GM19452 (cell line): ENCODE data around the gene FAM117A.
A peak's percentile ranks its signal among the peaks of the same experiment; 100 is the strongest.
"Not testable (repeated sequence)": the region's sequence is repeated elsewhere in the genome, so short reads cannot be mapped to it uniquely, and the experiment has no call there.

Experiments used
- ATAC-seq: cut with Tn5 transposase; IDR thresholded peaks from one replicate; pipeline ENCODE4 v1.9.1; 2021; ENCODE audit not compliant: unreplicated experiment

The FAM117A gene

DNA sequence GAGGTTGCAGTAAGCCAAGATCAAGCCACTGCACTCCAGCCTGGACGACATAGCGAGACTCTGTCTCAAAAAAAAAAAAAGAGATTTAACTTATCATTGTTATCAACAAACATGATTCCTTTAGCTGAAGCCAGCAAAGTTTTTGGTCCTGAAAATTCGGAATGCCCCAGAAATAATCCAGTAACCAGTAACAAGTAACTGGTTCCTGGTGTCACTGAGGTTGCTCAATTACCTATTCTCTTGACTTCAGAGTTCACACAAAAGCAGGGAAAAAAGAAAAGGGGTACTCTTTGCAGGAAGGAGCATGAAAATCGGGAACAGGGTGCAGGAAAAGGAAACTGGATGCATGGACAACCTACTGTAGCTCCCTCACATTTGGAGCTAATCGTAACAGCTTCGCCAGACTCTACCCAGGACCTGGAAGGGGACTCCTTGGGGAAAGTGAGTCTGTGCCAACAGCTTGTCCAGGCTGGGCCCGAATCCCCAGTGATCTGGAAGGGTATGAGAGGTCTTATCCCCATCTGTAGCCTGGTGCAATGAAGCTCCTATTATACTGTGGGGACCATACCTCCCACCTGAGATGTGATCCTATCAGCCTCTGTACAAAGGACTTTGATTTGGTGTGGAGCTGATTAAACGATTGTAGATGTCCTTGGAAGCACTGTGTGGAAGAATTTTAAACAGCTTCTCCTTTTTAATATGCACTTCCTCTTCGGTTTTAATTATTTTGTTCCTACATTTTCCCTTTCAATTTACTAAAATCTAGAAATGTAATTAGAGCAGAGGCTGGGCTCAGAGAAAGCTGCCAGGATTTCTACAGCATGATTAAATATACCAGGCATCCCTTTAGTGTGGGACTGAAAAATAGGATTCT is 82.6 kb downstream of the FAM117A start:
- ATAC-seq: no peak

DNA sequence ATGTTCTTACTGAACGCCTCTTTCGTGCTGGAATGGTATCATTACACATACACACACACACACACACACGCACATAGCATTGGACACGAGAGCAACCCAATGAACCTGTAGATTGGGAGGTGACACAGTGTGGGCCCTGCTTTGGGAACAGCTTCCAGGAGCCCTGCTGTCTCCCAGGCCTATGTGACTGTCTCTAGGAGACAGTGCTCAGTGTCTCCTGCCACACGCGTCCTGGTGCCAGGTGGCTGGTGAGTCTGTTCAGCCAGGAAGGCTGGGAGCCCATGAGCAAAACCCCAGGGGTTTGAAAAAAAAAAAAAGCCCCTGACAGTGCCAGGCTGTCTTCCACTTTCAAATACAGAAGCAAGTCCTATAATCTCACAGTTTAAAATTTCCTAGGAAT is 83.6 kb downstream of the FAM117A start:
- ATAC-seq: no peak

GRCh38 chr17:49677933-49678847 is 85.7 kb downstream of the FAM117A start, which contains the start of gene SPOP:
SPOP (minus strand) TSS chr17:49678097; CDS start chr17:49622810, 55,287 bp downstream.
- peak; percentile 68 for ATAC-seq

- peak; percentile 53 for ATAC-seq
Measured at GRCh38 chr17:49677134-49677932, 86.6 kb downstream of the FAM117A start.

DNA sequence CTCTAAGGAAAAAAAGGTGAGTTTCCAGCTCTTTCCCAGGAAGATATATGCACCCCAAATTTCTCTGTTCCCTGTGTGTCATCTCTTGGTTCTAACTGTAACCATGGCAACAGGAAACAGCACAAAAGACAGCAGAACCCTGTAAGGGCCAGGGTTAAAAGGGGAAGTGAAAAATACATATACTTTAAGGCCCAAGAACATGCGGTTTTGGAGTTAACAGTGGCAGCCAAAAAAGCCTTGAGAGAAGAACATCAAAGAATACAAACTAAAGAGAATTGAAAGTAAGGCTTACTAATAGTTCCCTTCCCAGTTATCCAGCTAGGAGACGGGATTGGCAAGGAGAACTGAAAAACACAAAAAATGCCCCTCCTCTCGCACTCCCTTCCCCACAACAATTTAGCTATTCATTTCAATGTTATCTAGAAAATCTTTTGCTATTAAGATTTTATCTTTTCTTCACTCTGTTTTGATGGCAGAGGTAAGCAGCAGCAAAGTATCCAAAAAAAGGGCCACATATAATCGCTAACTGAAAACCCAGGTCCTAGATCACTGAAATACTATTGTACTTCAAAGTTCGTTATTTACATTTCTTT is 87.6 kb downstream of the FAM117A start:
- peak; percentile 57 for ATAC-seq

DNA sequence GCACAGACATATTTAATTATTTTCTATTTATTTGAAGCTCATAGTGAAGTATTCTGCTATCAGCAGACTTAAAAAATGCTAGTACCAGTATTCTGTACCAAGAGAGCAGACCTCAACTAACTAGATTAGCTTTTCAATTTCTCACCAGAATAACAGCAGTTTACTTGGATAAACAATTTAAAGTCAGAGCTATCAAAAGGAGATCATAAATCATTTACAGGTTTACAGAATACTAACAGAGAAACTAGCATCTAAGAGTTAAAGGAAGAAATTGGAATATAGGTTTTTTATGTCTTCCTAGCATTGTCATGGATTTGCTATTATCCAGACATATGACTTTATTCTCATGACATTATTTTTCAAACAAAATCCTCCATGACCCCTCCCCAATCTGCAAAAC is 89.4 kb downstream of the FAM117A start:
- ATAC-seq: no peak

DNA sequence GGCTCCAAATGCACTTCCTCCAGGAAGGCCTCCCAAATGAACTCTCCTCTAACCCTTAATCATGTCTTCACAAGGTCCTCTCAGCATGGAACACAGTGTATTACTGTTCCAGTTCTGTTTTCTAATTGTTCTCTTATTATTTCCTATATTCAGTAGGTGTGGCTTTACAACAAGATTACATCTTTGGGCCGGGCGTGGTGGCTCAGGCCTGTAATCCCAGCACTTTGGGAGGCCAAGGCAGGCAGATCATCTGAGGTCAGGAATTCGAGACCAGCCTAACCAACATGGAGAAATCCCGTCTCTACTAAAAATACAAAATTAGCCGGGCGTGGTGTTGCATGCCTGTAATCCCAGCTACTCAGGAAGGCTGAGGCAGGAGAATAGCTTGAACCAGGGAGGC is 90.3 kb downstream of the FAM117A start:
- ATAC-seq: not testable (repeated sequence)

- ATAC-seq: no peak
Measured at GRCh38 chr17:49670641-49671040, 93.3 kb downstream of the FAM117A start.

GRCh38 chr17:49670002-49670401 is 93.9 kb downstream of the FAM117A start:
- ATAC-seq: no peak

DNA sequence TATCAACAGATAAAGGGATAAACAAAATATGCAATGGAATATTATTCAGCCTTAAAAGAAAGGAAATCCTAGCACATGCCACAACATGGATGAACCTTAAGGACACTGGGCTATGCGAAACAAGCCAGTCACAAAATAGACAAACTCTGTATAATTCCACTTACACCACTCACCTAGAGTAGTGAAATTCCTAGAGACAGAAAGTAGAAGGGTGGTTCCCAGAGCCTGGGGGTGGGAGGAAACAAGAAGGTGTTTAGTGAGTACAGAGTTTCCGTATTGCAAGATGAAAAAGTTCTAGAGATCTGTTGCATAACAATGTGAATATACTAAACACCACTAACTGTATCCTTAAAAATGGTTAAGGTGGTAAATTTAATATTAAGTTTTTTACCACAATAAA is 96.1 kb downstream of the FAM117A start:
- ATAC-seq: no peak

GRCh38 chr17:49664706-49665211 is 99.2 kb downstream of the FAM117A start:
- ATAC-seq: no peak
